NCI-H1105 treated with DMSO at 0.1 percent for 48 hours (cell line): ENCODE measurements around the gene ERCC6L.
"Not testable (repeated sequence)": the region's sequence is repeated elsewhere in the genome, so short reads cannot be mapped to it uniquely, and the experiment has no call there.

Source experiments
- DNase-seq: peaks from one replicate; lab custom pipeline; 2025; lab: John Stamatoyannopoulos, UW

Gene ERCC6L

DNA sequence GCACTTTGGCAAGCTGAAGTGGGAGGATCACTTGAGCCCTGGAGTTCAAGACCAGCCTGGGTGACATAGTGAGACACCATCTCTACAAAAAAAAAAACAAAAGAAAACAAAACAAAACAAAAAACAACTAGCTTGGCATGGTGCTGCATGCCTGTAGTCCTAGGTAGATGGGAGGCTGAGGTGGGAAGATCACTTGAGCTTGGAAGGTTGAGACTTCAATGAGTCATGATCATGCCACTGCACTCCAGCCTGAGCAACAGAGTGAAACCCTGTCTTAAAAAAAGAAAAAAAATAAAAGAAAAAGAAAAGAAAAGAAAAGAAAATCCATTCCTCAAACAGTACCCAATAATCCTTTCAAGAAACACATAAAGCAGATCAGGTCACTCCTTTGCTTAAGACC lies 14.9 kb upstream of the ERCC6L start:
- no peak for DNase-seq

- DNase-seq = peak; percentile 66
Measured at GRCh38 chrX:72247206-72247942, 8.5 kb upstream of the ERCC6L start.

GRCh38 chrX:72245461-72246089 lies 6.7 kb upstream of the ERCC6L start:
- DNase-seq = peak; percentile 39

DNA sequence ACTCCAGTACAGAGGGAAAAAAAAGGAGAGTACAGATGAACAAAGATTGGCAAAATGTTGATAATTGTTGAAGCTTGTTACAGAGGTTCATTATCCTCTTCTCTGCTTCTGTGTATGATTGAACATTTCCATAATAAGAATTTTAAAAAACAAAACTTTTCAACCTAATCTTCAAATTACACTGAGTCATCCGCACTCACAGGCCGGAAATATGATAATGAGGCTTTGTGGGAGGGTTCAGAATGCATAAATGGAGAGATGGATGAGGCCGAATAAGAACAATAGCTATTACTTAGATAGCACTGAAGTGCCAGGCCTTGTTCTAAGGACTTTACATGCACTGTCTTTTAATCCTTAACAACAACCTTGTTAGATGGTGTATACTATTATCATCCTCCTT lies 4.6 kb upstream of the ERCC6L start:
- no peak for DNase-seq

DNA sequence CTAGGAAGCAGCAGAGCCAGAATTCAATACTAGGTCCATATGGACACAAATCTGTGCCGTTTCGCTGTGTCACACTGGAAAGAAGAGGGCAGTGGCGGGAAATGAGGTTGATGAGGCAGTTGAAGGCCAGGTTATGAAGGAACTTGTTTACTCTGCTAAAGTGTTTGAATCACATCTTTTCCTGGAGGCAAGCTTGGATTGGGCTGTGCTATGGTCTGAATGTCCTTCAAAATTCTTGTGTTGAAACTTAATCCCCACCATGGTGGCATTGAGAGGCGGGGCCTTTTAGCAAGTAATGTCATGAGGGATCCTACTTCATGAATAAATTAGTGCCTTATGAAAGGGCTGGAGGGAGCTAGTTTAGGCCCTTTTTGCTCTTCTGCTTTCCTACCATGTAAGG lies 2.1 kb upstream of the ERCC6L start:
- DNase-seq = no peak

- DNase-seq = peak; percentile 6
Measured at GRCh38 chrX:72238183-72238582, 644 bp downstream of the ERCC6L start.

- DNase-seq = no peak
Measured at GRCh38 chrX:72236841-72237240, 2.0 kb downstream of the ERCC6L start.

DNA sequence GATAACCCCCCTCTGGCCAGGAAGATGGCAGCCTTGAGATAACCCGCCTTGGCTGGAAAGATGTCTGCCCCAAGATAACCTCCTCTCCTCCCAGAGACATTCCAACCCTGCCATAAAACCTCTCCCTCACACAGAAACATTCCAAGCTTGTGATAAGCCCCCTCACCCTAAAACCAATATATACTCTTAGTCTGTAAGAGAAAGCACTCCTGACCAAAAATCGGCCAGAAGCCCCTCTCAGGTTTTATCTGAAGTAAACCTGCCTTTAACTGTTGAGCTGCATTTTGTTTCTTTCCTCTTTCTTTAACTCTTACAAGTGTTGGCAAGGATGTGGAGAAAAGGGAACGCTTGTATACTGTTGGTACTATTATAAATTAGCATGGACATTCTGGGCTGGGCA lies 8.5 kb downstream of the ERCC6L start:
- no peak for DNase-seq

DNA sequence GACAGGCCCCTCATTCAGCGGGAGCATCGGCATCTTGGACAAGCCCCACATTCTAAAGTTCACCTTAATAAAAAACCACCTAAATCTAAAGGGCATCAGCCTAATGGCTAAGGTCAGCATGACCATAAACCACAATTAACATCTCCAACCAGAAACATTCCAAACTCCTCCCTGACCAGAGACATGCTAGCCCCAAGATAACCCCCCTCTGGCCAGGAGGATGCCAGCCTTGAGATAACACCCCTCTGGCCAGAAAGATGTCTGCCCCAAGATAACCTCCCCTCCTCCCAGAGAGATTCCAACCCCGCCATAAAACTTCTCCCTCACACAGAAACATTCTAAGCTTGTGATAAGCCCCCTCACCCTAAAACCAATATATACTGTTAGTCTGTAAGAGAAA lies 18.5 kb downstream of the ERCC6L start:
- DNase-seq = not testable (repeated sequence)

GRCh38 chrX:72216973-72217372 lies 21.9 kb downstream of the ERCC6L start:
- no peak for DNase-seq

- no peak for DNase-seq
Measured at GRCh38 chrX:72208126-72208800, 30.6 kb downstream of the ERCC6L start.

DNA sequence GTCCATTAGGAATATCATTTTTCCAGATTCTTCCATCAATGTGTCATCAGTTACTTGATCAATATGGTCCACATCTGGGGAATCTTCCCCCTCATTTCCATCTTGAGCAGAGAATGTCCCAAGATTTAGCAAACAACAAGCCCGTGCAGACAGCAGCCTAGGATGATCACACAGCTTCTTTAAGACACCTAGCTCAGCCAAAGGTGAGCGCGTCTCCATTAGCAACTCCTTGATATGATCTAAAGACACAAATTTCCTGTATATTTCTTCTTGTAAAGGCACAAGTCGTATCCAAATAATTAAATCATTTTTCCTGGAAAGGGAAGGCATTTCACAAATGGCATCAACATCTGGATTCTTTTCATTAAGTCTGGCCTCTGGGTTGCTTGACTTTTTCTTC lies 31.5 kb downstream of the ERCC6L start:
- no peak for DNase-seq

DNA sequence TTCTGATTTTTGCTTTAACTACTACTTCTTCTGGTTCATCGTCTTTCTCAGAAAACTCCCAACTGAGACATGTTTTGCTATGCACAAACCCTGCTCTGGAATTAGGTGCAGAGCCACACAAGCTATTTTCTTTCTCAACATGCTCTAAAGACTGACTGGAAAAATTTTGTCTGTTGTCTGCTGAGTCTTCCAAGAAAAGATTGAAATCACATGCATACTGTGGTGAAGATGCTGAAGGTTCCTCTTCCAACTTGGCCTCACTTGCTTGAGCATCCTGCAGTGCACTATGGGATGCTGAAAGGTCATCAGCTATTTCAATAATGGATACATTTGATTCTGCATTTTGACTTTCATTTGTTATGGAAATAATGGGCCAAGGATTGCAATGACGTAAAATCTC lies 33.1 kb downstream of the ERCC6L start:
- DNase-seq = no peak

GRCh38 chrX:72203421-72203820 lies 35.4 kb downstream of the ERCC6L start:
- no peak for DNase-seq

GRCh38 chrX:72202792-72203401 lies 35.9 kb downstream of the ERCC6L start:
- no peak for DNase-seq

- DNase-seq = no peak
Measured at GRCh38 chrX:72201836-72202536, 36.8 kb downstream of the ERCC6L start.

DNA sequence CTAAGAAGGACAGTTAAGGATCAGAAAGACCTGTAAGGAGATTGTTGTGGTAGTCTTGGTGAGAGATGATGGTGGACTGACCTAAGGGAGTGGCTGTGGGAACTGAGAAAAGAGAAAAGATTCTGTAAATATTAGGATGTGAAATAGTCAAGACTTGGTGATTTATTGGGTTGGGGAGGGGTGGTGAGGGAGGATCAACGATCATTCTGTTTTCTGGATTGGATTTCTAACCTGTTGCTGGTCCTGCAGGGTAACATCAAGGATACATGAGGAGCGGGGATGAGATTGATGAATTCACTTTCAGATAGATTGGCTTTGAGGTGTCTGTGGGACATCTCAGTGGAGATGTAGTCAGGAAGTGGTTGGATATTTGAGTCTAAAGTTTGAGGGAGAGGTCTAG lies 55.9 kb downstream of the ERCC6L start:
- no peak for DNase-seq

GRCh38 chrX:72181178-72182125 lies 57.4 kb downstream of the ERCC6L start, which contains the start of gene PIN4:
PIN4 (plus strand) TSS chrX:72181757; CDS start chrX:72181786, 29 bp downstream.
- DNase-seq = peak; percentile 95

- no peak for DNase-seq
Measured at GRCh38 chrX:72180539-72180938, 58.3 kb downstream of the ERCC6L start.

DNA sequence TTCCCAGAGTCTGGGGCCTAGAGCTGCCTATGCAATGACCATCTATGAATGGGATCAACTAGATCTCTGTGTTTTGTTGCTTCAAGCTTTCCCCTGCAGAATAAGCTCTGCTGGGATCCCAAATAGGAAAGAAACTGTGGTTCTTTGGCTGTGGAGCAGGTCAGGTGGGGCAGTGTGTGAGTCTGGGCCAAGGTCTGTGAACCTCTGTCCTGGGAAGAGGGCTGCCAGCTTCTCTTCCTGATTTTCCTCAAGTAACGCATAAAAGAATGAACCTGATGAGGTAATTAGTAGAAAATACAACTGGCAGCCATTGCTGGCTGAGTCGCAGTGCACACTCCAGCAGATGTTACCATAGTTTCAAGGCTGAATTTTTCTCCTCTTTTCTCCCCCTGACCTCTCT lies 61.8 kb downstream of the ERCC6L start:
- DNase-seq = no peak

- DNase-seq = not testable (repeated sequence)
Measured at GRCh38 chrX:72176289-72176688, 62.5 kb downstream of the ERCC6L start.
